HG03342 (cell line): ENCODE measurements around the gene SLC22A1.
"Not testable (repeated sequence)": the region's sequence is repeated elsewhere in the genome, so short reads cannot be mapped to it uniquely, and the experiment has no call there.

Experiments
- ATAC-seq: cut with Tn5 transposase; IDR thresholded peaks from one replicate; pipeline ENCODE4 v1.9.1; 2021; ENCODE audit warnings: mild to moderate bottlenecking, moderate library complexity; ENCODE audit not compliant: unreplicated experiment

The SLC22A1 gene

DNA sequence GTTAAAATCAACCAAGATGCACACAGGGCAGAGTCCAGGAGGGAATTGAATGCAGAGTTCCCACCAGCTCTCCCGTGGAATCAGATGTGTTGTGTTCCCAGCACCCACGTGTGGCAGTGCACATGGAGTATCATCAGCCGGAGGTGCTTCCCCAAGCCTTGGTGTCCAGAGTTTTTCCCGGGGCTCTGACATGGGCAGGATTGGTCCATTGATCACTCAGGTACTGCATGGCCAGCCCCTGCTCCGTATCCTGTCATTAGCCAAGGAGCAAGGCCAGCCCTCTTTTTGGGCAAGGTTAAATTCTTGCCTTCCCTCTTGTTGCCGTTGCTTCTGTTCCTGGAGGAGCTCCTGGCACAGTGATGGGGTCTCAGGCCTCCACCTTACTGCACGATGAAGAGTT is 28.6 kb upstream of the SLC22A1 start:
- no peak for ATAC-seq

DNA sequence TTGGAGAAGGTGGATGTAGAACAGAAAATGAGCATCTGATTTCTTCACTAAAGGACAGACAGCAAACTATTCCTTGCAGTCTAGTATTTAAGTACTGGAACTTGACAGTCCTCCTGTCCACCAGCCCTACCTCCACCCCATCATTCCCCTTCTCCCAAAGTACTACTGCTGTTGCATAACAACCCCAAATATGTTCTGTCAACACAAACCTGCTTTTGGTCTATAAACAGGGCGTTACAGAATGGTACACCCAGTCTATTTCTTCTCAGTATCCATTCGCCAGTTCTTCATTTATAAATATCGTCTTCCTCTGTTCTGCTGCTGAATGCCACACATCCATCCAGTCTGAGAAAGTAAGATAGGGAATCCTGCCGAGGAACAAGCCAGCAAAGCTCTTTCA is 27.7 kb upstream of the SLC22A1 start:
- ATAC-seq = no peak

DNA sequence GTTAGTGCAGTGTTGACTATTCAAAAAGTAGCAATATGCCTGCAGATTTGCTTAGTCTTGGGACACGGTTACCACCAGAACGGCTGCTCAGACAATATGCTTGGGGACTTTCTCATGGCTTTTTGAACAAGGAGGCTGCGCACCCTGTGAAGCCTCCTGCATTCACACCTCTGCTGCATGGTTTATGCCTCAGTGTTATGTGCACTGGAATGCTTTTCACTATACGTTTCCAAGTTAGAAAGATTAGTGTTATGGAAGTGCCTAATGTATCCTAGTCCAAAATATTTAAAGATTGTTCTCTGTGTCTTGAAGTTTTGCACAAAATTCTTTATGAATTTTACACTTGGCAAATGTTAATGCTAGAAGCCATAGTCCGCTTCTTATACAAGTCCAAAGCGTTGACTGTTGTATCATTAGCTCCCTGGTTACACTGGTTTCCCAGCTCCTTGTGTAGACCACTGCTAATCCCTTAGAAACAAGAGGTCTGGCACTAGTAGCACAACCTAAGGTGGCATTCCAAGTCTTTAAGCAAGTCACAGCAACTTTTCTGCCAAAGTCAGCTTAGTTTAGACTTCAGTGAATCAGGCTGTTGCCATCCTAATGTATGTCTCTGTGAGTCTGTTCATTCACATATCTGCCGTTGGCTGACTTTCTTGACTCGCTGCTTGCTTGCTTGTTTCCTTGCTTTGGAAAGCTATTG is 26.3 kb upstream of the SLC22A1 start:
- ATAC-seq = no peak

DNA sequence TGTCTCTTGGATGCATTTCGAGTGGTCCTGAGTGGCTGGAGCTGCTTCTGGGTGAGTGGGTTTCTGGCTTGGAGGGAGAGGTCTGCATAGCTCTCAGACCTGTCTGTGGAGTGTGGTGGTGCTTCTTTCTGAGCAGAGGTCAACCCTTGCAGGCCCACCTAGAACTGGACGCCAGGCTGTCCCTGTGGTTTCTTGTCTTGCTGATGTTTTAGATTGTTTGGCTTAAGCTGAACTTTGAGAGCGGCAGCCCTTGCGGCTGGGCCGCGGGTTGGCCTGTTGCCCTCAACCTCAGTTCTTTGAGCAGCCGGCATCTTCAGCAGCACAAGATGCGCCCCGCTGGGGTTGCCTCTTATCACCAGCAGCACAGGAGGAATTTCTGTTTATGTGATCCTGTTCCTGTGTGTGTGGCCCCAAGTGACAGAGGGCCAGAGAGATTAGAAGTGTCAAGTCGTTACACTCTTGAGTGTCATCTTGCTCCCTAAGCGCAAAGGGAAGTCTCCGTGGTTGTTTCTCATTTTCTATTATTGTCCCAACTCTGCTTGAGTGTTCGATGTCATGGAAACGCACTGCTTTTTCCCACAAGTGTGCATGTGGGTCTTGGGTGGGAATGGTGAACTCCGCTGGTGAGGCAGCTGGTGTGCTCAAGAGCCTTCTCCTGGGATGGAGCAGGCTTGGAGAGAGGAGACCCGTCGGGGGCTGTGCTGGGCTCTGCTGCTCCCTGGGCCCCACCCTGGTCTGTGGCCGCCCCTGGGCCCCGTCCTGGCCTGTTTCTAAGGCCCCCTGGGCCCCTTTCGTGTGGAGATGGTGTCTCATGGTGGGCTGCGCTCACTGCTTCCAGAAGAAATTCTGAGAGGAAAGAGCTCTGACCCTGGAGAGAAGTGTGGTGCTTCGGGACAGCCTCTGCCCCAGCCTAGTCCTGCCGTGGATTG is 20.1 kb upstream of the SLC22A1 start:
- no peak for ATAC-seq

DNA sequence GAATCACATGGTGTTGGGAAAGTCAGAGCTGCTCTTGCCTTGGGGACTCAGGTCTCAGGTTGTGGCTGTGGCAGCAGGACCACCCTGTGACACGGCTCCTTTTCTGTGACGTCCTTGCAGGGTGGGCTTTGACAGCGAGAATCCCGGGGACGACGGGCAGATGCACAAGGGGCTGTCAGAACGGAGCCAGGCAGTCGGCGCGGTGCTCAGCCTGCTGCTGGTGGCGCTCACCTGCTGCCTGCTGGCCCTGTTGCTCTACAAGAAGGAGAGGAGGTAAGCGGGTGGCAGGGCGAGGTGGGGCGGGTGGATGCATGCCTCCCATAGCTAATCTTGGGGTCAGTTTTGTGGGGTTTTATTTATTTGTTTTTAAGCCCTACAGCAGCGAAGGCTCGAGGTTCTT is 19.2 kb upstream of the SLC22A1 start:
- ATAC-seq = no peak

DNA sequence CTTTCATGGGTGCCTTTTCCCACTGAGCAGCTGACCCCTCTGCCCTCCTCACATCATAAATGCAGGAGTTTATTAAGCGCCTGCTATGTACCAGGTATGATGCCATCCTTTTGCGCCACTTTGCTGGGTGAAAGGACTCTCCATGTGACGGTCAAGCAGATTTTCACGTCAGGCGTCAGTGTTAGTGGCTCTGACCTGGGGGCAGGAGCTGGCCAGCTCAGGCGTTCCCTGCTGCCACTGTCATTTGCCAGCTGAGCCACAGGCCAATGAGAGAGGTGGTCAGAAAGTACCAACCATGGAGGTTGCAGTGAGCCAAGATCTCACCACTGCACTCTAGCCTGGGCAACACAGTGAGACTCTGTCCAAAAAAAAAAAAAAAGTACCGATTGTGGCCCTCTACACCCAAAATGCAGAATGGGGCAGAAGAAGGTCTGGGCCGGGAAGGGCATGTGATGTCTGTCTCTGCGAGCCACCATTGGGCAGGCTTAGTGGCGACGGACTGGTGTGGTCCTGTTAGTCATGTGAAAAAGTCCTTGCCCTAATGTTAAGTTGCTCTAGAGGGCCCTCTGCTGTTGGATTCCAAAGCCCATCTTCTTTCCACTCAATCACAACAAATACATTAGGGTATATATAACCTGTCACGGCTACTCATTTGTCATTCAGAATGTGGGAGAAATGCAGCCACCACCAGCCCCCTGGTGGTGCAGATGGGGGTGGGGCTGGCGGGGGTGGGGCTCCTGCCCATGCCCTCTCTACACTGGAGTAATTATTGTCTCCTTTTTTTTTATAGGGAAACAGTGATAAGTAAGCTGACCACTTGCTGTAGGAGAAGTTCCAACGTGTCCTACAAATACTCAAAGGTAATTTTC is 18.4 kb upstream of the SLC22A1 start:
- ATAC-seq = no peak

DNA sequence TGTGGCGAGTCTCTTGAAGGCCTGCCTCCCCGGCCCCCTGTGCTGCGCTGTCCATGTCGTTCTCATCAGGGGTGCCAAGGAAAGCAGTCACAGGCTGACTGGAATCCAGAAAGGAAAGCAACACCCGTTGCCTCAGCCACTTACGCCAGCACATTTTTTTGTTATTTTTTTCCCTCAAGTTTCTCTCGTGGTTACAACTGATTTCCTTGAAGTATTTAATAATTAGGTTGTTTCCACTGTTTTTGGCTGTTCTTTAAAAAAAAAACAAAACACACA is 17.9 kb upstream of the SLC22A1 start:
- no peak for ATAC-seq

DNA sequence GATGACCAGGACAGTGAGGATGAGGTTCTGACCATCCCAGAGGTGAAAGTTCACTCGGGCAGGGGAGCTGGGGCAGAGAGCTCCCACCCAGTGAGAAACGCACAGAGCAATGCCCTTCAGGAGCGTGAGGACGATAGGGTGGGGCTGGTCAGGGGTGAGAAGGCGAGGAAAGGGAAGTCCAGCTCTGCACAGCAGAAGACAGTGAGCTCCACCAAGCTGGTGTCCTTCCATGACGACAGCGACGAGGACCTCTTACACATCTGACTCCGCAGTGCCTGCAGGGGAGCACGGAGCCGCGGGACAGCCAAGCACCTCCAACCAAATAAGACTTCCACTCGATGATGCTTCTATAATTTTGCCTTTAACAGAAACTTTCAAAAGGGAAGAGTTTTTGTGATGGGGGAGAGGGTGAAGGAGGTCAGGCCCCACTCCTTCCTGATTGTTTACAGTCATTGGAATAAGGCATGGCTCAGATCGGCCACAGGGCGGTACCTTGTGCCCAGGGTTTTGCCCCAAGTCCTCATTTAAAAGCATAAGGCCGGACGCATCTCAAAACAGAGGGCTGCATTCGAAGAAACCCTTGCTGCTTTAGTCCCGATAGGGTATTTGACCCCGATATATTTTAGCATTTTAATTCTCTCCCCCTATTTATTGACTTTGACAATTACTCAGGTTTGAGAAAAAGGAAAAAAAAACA is 16.6 kb upstream of the SLC22A1 start:
- no peak for ATAC-seq

DNA sequence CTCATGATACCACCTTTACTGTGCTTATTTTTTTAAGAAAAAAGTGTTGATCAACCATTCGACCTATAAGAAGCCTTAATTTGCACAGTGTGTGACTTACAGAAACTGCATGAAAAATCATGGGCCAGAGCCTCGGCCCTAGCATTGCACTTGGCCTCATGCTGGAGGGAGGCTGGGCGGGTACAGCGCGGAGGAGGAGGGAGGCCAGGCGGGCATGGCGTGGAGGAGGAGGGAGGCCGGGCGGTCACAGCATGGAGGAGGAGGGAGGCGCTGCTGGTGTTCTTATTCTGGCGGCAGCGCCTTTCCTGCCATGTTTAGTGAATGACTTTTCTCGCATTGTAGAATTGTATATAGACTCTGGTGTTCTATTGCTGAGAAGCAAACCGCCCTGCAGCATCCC is 15.6 kb upstream of the SLC22A1 start:
- no peak for ATAC-seq

DNA sequence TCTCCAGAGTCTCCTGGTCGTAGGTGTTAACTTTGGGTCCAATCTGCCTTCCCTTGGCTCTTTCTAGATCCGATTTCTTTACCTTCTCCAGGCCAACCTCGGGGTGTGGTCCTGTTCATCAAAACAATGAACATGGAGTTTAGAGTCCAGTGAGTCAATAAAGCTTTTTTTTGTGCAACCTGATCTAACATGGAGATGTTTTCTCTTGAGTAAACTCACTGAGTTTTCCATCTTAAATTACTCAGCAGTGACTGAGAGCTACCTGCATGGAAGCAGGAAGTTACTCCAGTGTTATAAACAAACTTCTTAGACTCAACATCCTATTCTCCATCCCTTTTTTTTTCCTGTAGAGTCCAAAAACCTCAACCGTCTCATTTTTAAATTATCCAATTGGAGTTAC is 14.9 kb upstream of the SLC22A1 start:
- no peak for ATAC-seq

DNA sequence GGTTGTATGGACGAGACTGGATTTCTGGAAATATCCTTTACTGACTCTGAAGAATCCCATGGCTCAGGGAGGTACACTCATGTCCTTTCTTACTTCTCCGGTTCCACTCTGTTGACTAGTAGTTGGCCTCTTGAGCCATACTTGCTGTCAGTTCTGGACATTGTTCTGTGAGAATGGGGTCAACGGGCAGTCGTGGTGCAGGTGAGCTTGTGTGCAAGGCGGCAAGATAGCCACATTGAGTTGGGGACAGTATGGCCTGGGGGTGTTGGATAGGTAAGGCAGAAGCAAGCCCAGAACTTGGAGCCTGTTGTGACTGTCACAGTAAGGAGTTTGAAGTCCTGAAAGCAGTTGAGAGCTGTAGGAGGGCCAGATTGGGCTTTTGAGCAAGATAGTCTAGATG is 13.5 kb upstream of the SLC22A1 start:
- ATAC-seq = no peak

DNA sequence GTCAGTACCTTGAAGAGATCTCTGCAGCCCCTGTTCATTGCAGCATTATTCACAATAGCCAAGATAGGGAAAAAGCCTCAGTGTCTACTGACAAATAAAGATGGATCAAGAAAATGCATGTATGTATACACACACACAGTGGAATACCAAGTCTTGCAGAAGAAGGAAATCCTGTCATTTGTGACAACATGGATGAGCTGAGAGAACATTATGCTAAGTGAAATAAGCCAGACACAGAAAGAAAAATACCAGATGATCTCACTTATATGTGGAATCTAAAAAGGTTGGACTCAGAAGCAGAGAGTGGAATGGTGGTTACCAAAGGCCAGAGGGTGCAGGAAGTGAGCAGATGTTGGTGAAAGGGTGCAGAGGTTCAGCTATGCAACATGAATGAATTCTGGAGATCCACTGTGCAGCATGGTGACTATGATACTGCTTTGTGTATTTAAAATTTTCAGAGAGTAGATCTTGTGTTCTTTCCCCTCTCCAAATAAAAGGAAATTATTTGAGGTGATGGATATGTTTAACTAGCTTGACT is 11.0 kb upstream of the SLC22A1 start:
- no peak for ATAC-seq

DNA sequence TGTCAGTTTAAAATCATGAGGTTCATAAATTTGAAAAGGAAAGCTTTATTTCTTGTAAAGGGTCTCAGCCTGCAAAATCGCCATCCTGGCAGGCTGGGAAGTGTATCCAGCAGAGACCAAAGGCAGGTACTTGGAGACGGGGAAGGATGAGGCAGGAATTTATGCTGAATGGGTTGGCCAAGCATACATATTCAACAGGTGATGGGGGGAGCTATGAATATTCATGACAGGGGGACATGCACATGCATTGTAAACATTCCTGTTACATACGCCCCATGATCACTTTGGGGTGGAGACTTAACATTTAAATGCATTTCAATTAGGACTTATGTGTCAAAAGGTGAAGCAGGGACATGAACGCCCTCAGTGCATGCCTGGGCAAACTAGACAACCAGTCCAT is 9.8 kb upstream of the SLC22A1 start:
- ATAC-seq = no peak

DNA sequence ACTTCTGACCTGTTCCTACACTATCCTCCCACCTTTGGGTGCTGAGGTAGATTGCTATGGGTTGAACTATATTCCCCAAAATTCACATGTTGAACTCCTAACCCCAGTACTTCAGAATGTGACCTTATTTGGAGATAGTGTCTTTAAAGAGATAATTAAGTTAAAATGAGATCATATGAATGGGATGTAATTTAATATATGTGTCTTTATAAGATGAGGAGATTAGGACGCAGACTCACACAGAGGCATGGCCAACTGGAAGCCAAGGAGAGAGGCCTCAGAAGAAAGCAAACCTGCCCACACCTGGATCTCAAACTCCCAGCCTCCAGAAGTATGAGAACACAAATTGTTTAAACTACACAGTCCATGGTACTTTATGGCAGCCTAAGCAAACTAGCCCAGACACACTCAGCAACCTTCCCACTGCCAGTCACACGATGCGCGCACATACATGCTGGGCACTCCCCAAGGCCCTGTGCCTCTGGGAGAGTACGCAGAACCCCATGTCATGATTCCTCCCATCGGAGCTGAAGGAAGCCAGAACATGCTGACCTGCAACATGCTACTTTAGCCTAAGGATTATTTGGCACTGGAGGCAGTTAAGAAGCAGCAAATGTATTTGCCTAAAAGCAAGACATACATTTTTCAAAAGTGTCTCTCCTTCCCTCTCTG is 8.9 kb upstream of the SLC22A1 start:
- ATAC-seq = no peak

DNA sequence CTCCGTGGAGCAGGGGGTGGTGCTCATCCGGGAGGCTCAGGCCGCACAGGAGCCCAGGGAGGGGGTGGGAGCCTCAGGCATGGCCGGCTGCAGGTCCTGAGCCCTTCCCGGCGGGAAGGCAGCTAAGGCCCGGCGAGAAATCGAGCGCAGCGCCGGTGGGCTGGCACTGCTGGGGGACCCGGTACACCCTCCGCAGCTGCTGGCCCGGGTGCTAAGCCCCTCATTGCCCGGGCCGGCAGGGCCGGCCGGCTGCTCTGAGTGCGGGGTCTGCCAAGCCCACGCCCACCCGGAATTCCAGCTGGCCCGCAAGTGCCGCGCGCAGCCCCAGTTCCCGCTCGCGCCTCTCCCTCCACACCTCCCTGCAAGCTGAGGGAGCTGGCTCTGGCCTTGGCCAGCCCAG is 7.1 kb upstream of the SLC22A1 start:
- ATAC-seq = not testable (repeated sequence)

DNA sequence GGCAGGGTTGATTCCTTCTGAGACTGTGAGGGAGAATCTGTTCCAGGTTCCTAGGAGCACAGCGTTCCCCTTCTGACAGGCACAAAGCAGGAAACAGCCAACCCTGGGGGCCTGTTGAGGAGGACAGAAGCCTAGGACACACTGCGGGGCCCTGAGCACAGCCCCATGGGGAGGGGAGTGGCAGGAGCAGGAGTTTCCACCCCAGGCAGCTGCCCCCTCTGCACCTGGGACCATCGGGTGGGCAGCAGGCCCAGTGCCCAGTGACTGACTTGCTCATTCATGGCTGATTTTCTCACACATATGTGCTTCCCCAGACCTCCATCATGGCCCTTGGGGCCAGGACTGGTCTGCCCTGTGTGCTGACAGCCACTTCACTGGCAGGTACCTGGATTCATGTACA is 6.2 kb upstream of the SLC22A1 start:
- ATAC-seq = no peak

DNA sequence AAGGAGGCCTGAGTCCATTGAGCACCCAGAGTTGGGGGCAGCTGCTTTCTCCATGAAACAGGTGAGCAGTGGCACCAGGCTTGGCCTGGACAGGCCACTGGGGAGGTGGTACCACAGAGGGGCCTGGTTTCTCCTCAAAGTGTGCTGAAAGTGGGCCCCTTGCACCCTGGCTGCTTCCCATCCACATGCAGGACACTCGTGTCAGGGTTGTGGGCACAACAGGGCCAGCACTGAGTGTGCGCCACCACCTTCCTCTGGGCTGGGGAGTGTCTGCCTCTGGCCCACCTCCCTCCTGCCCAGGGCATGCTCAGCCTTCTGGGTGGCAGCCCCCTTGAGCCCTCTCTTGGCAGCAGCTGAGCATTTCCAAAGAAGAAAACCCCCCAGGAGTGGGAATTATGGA is 5.2 kb upstream of the SLC22A1 start:
- no peak for ATAC-seq

DNA sequence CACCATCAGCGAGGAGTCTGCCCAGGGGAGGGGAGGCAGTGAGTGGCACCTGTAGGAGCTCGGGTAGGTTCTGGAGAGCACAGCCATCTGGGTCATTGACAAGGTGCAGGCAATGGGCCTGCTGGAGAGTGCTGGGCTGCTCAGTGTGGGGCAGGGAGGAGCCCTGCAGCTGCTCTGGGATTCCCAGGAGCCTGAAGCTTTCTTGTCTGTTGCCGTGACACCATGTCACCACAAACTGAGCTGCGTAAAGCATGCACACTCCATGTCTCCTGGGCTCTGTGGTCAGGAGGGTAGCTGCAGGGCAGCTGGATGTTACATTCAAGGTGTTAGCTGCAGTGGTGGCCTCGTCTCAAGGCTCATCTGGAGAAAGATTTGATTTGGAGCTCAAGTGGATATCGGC is 4.5 kb upstream of the SLC22A1 start:
- ATAC-seq = no peak

DNA sequence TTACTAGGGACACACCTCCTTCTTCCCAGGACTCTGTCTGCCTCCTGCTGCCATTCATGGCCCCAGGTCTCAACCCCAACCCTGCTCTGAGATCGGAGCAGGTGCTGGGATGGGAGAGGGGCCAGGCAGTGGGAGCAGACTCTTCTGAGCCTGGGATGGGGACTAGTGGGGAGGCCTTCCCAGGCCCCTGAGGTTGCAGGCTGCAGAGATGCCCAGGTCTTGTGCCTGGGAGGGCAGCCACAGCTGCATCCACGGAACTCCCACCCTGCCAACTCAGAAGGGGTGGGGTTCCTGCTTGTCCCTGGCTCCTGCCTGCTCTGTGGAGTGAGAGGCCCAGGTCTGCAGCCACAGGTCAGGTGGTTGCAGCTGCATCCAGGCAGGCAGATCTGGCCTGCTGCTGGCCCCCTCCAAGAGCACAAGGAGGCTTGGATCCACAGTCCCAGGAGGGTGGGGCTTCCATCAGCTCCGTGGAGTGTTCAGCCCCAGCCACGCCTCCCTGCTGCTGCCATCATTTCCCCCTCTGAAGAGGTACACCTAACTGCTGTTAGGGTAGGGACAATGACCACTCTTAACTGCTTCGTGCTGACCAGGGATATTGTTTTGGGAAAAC is 2.9 kb upstream of the SLC22A1 start:
- no peak for ATAC-seq

DNA sequence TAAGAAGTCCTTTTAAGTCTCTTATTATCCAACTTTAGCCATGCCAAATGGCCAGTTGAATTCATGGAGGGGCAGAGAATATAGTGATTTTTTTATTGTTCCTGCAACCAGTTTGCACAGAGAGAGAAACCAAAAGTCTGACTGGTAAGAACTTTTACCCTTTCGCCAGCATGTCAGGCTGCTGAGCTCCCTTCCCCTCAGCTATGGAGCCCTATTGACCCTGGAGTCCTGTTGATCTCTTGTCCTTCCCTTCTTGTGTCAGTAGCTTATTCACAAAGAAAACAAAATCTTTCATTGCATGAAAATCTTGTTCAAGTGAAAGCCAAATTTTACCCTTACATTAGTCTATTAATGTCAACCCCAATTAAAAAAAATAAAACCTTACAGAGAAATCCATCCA is 1.5 kb upstream of the SLC22A1 start:
- ATAC-seq = no peak
